Measurements from ENCODE around the gene ARHGAP42.
"Not testable (repeated sequence)": the region's sequence is repeated elsewhere in the genome, so short reads cannot be mapped to it uniquely, and the experiment has no call there.

The ARHGAP42 gene

GRCh38 chr11:100748153-100748552 is 61.1 kb downstream of the ARHGAP42 start:
- no peak for TF ChIP-seq CTCF (conservative IDR thresholded peaks at IDR 0.05; ENCODE audit: low read depth)
- no peak for DNase-seq (ENCODE audit: low spot score)
- ChIA-PET CTCF (no interaction called here), POLR2A (ENCODE audit: low non-redundant PET) (no interaction called here)
- no peak overlapping the region for H3K27ac ChIP-seq

- CTCF ChIA-PET; POLR2A ChIA-PET (ENCODE audit: low non-redundant PET); H3K27ac ChIP-seq; DNase-seq (ENCODE audit: low spot score): not testable (repeated sequence)
Observed at GRCh38 chr11:100749887-100750565, 62.9 kb downstream of the ARHGAP42 start.

- DNase-seq (ENCODE audit: low spot score); CTCF ChIA-PET; H3K27ac ChIP-seq; POLR2A ChIA-PET (ENCODE audit: low non-redundant PET): not testable (repeated sequence)
Observed at GRCh38 chr11:100750566-100750891, 63.4 kb downstream of the ARHGAP42 start.

GRCh38 chr11:100752371-100753171 is 65.5 kb downstream of the ARHGAP42 start:
- no peak for DNase-seq (ENCODE audit: low spot score)
- no peak for TF ChIP-seq CTCF (conservative IDR thresholded peaks at IDR 0.05; ENCODE audit: low read depth)
- CTCF ChIA-PET = interaction anchor here (0.6 to 0.7 kb wide), 2 partner anchors 63 to 1268 kb away, joined by 3 read pairs; no protein-coding TSS in a partner anchor
- H3K27ac ChIP-seq = no peak overlapping the region
- POLR2A ChIA-PET (ENCODE audit: low non-redundant PET) = no interaction called here

- no peak for TF ChIP-seq CTCF (conservative IDR thresholded peaks at IDR 0.05; ENCODE audit: low read depth)
- no peak overlapping the region for H3K27ac ChIP-seq
- ChIA-PET POLR2A (ENCODE audit: low non-redundant PET) (no interaction called here), CTCF (interaction anchor here (0.6 kb wide), 1 partner anchor 63 kb away, joined by 3 read pairs; no protein-coding TSS in a partner anchor)
- peak; percentile 15 for DNase-seq (ENCODE audit: low spot score)
Observed at GRCh38 chr11:100753172-100753543, 66.1 kb downstream of the ARHGAP42 start.

- ChIA-PET CTCF (interaction anchor here (0.6 kb wide), 1 partner anchor 64 kb away, joined by 3 read pairs; no protein-coding TSS in a partner anchor), POLR2A (ENCODE audit: low non-redundant PET) (no interaction called here)
- H3K27ac ChIP-seq = no peak overlapping the region
- DNase-seq (ENCODE audit: low spot score) = no peak
- TF ChIP-seq CTCF (conservative IDR thresholded peaks at IDR 0.05; ENCODE audit: low read depth) = no peak
Observed at GRCh38 chr11:100753571-100753970, 66.5 kb downstream of the ARHGAP42 start.

GRCh38 chr11:100756559-100756958 is 69.5 kb downstream of the ARHGAP42 start:
- no peak for DNase-seq (ENCODE audit: low spot score)
- POLR2A ChIA-PET (ENCODE audit: low non-redundant PET) = no interaction called here
- CTCF ChIA-PET = no interaction called here
- no peak for TF ChIP-seq CTCF (conservative IDR thresholded peaks at IDR 0.05; ENCODE audit: low read depth)
- no peak overlapping the region for H3K27ac ChIP-seq
